SKM-1 treated with dmso at 0.1 percent for 144 hours (cell line): Measurements from ENCODE around the gene EXOC6.
A peak's percentile ranks its signal among the peaks of the same experiment; 100 is the strongest.

Experiments
- DNase-seq: peaks from one replicate; lab custom pipeline; 2025; ENCODE audit not compliant: unreplicated experiment; lab: John Stamatoyannopoulos, UW

The EXOC6 gene

DNA sequence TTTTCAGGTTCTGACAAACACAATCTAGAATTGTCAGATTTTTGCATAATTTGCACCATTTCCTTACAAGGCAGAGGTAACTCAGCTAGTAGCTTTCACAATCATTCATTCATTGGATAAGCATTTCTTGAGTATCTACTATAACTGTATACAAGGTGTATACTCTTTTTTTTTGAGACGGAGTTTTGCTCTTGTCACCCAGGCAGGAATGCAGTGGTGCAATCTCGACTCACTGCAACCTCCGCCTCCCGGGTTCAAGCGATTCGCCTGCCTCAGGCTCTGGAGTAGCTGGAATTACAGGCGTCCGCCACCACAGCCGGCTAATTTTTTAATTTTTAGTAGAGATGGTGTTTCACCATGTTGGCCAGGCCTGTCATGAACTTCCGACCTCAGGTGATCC is 16.2 kb upstream of the EXOC6 start:
- no peak for DNase-seq

DNA sequence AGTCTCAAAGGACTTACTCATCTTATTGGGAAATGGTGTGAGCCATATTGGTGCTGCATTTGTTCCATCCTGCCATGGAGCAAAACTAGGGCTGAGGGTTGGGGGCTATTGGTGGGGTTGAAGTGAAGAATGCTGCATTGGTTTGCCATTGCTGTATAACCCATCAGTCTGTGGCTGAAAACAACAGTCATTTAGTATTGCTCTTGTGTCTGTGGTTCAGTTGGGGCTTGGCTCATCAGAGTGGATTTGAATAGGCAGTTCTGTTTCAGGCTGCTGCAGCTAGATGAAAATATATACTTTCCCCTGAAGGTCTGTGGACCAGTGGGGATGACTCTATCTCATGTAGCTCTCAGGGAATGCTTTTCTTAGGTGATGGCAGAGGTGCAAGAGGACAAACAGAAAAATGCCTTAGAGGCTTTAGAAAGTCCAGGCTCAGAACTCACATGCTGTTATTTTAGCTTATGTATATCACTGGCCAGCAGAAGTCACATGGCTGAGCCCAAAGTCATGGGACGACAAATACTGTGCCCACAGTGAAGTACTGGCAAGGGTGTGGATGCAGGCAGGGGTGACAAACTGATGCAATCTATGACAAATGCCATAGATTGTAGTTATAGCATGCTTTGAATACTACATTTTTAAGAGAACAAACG is 15.2 kb upstream of the EXOC6 start:
- no peak for DNase-seq

DNA sequence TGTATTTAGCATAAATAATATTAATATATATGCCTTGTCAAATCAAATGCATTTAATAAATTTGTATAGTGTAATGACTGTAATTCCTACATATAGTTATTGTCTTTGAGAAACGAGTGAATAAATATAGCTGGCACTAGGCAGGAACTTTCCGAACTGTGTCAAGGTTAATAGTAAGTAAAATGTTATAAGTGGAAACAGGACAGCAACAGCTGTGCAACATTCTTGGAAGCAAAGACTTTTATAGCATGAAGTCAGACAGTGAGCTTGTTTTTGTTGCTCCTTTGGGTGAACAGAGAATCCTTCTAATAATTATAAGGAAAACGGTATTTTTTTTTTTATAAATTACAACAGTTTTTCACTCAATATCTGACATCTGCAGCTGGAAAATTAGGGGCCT is 14.0 kb upstream of the EXOC6 start:
- DNase-seq: no peak

DNA sequence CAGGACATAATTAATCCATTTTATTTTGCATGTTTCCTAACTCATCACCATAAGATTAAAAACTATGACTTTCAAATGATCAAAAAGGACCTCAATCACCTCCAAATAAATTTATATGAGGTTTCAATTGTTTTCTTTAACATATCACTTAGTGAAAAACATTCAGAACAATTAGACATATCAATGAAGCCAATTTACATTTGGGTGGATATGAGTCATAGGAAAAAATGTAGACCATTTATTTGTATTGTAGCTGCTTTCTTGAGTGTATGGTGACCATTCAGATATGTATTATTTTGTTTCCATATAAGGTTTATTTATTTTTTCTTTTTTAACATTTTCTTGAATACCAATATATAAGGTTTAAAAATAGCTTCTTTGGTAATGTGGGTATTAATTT is 13.3 kb upstream of the EXOC6 start:
- no peak for DNase-seq

DNA sequence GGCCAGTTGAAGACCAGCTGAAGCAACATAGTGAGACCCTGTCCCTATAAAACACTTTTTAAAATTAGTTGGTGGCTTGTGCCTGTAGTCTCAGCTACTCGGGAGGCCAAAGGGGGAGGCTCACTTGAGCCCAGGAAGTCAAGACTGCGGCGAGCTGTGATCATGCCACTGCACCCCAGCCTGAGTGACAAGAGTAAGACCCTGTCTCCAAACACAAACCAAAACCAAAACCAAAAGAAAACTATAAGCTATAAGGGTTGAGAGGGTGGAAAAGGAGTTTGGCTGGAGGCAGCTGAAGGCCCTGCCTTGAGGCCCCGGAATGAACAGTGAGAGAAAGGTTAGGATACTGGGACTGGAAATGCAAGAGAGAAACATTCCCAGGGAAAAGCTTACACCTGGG is 10.9 kb upstream of the EXOC6 start:
- DNase-seq: no peak

DNA sequence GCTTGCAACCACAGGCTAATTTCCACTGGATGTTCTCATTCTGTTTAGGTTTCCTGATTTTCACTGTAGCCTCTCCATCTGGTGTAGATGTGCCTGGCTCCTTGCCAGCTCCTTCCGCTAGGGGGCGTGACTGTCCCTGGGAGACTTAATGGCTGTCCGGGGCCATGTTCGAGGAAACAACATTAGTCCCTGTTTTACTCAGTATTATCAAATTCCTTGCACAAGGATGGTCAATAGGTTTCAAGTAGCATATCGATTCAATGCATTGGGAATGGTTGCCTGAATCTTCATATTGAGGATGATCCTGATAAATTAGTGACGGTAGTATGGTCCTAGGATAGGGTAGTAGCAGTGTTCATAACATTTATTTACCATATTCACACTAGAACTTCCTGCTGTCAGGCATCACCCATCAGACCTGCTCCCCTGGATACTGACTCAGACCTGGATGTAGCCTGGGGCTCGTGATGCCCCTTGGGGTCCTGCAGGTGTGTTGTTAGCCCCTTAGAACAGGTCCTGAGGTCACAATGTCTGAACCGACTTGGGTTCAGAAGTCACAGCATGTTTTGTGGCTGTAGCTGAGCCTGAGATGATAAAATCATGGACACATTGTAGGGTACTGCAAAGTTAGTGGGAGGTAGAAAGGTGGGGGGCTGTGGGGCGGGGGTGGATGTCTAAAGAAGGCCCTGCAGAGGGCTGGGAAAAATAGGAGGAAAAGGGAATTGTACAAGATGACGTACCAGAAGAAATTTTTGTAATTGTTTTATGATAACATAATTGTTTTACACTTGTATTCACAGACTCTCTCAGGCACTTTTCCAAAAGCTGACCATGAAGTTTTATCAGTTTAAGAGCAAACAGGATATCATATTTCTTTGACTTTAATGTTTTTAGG is 8.9 kb upstream of the EXOC6 start:
- peak; percentile 36 for DNase-seq

DNA sequence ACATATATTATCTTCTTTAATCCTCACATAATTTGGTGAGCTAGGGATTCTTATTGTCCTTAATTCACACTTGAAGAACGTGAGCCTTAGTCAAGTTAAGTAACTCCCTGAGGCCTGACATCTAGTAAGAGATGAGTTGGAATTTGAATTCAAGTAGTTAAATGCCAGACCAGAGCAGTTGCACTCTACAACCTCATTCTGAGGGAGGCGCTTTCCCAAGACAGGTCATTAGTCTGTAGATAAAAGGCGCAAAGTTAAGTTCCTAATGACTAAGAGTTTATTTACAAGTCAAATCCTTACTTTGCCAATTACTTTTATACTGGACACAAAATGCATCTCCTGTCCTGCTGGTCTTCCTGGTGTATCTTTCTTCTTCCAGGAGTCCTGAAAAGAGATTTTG is 3.6 kb upstream of the EXOC6 start:
- DNase-seq: no peak

DNA sequence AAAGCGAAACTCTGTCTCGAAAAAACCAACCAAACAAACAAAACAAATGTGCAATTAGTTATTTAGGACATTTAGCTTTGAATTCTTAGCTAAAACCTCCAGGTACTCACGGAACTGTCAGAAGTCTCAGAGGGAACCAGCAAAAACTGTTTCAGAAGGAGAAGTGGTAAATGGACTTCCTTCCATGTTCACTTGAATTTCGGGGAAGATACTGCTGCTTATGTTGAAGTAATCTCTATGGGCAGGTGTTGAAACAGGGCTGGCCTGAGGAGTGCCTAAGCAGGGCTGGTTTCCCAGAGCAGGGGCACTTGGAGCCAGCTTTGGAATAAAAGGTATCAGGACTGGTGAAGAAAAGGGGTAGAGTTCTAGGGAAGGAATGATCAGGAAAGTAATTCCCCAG is 2.4 kb upstream of the EXOC6 start:
- DNase-seq: peak; percentile 87

DNA sequence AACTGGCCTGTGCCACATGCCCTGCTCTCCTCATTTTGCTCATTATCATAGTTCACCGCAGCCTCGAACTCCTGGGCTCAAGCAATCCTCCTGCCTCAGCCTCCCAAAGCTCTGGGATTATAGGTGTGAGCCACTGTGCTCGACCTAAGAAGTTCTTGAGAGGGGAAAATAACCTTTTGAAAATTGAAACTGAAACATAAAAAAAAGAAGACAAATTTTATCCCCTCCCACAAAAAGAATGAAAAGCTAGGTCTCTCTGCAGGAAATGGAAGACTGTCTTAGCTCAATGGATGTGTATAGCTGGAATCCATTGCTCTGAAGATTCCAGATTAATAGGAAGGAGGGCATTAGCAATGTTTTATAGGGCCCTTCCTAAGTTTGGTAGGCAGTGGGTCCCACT is 2.0 kb upstream of the EXOC6 start:
- DNase-seq: no peak

DNA sequence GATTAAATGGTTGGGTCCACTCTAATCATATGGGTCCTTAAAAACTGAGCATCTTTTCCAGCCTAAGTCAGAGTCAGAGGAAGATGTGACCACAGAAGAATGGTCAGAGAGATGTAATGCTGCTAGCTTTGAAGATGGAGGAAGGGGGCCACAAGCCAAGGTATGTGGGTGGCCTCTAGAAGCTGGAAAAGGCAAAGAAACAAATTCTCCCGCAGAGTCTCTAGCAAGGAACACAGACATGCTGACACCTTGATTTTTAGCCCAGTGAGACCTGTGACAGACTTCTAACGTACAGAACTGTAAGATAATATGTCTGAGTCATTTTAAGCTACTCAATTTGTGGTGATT is 1.5 kb upstream of the EXOC6 start:
- DNase-seq: no peak

DNA sequence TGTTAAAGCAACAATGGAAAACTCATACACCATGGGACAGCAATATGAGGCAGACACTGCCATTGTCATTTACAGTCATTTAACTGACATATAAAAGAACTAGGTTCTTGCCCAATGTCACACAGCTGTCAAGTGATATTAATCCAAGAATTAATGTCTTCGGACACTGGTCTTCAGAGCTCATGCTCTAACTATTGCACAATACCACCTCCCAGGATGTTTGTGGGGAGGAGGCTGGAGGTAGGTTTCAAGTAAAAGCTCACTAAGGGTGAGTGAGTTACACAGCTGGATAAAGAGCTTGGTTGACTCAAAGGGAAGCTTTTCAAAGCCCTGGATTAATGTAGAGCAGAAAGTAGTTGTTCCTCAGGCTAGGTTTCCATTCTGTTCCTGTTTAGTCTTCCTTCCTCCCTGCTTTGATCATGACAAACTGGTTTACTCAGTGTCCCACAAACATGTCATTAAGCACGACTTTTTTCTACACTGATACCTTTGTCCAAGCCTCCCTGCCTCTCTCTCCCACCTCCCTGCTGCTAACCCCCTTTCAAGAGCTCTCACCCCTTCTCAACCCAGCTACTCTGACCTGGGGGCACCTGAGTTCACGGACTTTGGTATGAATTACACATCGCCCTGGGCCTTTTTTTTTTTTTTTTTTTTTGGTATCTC is 987 bp upstream of the EXOC6 start:
- DNase-seq: peak; percentile 33

DNA sequence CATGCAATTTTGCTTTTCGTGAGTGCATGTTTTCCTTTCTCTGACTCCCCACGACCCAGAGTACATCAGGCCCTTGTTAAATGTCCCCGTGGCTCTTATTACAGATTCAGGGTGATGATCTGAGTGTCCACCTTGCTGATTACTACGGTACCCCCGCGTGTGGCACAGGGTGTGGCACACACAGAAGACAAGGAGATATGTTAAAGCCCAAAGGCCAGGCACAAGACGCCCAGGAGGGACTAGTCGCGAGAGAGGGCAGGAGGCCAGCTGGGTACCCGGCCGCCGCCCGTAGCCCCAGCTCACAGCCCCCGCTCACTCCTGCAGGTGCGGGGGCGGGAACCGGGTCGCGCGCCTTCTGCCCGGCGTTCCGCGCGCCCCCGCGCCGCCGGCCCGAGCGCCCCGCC is 281 bp upstream of the EXOC6 start:
- no peak for DNase-seq

DNA sequence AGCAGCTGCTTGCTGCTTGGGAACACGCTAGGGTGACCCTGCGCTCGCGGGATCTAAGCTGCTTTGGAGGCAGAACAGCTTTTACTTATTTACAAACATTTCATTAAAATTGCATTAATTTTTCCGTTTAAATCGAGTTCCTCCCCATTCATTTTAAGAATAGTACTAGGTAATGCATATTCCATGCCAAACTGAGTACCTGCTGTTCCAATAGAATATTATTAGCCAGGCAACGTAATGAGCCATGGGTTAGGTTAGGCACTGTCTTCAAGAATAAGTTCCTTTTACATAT is 860 bp downstream of the EXOC6 start:
- DNase-seq: peak; percentile 14

DNA sequence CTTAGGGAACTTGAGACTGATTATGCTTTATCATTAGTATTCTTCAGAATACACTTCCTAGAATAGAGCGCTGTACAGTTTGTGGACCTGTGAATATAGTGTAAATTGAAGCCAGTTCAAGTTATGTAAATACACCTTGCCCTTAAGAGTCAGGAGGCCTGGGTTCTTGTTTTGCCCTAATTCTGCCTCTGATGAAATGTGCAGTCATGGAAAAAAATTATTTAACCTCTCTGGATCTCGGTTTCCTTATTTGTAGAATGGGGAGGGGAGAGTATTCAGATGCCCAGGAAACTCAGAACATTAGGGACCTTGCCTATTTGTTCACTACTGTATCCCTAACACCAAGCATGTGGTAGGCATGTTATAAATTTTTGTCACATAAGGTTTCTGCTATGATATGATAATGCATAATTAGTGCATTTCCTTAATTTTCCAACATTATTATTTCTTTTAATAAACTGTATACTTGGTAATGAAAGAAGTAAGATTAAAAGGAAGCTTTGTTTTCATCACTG is 1.3 kb downstream of the EXOC6 start:
- DNase-seq: no peak

DNA sequence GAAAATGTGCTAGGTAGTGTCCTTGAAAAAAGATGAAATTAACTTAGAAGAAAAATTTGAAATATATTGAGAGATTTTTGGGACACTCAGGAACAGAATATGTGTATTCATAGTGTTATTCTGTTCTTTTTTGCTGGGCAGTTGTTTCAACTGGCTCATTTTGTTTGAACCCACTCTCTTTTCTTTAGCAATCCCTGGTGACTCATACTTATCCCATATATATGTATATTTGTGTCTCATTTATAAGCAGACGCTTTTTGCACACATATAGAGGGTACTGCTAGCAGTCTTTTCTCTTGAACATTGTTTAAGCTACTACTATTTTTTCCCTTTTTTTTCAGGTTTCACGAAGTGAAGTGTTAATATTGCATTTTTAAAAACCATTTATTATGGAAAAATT is 1.9 kb downstream of the EXOC6 start:
- DNase-seq: no peak

DNA sequence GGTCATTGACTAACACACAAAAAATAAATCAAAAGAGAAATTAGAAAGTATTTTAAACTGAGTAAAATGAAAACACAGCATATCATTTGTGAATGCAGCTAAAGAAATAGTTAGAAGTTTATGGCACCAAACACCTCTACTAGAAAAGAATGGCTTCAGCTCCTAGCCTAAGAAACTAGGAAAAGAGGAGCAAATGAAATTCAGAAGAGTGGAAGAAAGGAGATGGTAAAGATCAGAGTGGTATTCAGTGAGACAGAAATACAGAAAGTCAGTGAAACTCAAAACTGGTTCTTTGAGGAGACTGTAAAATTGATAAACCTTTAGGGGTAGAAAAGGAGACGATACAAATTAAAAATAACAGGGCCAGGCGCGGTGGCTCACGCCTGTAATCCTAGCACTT is 2.7 kb downstream of the EXOC6 start:
- DNase-seq: no peak

DNA sequence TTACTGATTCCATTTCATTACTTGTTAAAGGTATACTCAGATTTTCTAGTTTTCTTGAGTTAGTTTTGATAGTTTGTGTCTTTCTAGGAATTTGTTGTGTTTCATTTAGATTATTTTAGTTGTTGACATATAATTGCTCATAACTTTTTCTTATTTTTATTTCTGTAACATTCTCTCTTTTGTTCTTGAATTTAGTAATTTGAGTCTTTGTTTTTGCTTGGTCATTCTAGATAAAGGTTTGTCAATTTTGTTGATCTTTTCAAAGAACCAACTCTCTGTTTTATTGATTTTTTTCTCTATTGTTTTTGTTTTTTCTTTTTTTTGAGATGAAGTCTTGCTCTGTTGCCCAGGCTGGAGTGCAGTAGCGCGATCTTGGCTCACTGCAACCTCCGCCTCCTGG is 7.2 kb downstream of the EXOC6 start:
- DNase-seq: no peak

DNA sequence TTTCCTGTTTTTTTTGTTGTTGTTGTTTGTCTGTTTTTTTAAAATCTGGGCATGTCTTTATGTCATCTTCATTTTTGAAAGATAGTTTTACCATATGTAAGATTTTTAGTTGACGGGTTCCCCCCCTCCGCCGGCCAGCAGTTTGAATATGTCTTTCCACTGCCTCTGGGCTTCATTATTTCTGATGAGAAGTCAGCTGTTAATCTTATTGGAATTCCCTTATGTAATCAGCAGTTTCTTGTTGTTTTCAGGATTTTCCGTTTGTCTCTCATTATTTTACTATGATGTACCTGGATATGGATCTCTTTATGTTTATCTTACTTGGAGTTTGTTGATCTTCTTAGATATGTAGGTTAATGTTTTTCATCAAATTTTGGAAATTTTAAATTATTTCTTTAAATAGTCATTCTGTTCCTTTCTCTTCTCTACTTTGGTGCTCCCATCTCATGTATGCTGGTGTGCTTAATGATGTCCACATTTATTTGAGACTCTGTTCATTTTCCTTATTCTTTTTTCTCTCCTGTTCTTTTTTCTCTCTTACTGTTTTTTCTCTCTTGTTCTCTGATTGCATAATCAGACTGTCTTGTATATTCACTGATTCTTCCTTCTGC is 9.7 kb downstream of the EXOC6 start:
- DNase-seq: no peak

DNA sequence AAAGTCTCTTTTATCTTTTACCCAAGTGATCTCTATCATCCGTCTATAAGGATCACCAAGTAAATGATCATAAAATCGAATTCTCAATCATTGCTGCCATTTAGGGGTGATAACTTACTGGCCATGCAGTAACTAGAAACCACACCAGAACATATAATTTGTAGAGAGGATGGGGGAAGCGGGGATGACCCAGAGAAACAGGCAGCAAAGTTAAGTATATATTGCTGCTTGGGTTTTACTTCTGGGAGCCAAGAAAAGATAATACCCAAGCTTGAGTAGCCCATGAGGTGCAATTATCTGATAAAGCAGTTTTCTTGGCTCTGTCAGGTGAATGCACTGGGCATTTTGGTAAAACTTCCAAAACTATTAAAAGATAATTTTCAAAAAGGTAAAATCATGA is 18.9 kb downstream of the EXOC6 start:
- DNase-seq: no peak

DNA sequence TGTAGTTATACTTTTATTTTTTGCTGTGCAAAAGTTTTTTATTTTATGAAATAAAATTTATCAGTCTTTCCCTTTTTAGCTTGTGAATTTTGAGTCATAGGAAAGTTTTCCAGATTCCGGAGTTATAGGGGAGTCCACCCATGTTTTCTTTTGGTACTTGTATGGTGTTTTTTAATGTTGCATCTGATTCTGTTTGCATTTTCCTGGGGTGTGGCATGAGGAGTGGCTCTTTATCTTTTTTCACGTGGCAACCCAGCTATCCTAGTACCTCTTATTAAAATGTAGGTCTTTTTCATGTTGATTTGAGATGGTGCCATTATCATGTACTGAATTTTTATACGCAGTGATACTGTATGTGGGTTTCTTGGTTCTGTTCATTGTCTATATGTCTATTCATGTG is 19.7 kb downstream of the EXOC6 start:
- no peak for DNase-seq

DNA sequence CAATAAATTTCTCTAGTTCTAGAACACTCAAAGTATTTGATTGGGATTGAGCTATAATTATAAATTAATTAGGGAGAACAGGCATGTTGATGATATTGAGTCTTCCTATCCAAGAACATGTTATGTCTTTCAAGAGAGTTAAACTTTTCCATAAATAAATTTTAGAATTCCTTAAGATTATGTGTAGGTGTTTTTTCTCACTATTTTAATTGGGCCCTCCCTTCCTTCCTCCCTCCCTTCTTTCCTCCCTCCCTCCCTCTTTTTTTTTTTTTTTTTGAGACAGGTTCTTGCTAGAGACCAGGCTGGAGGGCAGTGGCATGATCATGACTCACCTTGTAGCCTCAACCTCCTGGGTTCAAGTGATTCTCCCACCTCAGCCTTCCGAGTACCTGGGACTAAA is 20.2 kb downstream of the EXOC6 start:
- DNase-seq: no peak

DNA sequence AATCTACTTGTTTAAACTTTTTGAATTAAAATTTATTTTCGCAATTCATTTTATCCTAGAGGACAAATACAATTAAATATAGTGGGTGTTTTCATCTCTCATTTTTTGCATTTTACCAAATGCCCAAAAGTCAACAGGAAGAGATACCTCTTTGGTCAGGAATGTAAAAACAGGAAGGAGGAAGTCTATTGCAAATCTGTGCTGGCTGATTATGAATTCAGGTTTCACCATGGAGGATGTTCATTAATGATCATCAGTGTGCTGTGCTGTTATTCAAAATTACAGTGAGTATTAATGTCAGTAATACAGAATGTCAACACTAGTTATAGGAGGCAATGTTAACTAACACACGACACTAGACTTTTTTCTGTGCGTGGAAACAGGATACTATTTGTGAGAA is 24.7 kb downstream of the EXOC6 start:
- no peak for DNase-seq
